ENCODE measurements around the gene FAM107B.

DNA sequence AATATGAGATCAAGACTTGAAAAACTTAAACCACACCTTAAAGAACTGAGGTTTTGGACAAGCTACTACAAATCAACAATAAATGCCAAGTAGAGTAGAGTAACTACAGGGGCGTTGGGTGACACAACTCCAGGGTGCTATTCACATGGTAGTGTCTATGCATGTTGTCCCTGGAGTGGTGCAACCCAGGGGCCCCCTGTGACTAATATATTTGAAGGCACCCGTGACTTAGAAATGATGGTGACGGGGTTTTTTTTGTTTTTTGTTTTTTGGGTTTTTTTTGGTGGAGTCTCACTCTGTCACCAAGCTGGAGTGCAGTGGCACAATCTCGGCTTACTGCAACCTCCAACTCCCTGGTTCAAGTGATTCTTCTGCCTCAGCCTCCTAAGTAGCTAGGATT, 106.9 kb downstream of the FAM107B start:
- TF ChIP-seq, protein P1, sequence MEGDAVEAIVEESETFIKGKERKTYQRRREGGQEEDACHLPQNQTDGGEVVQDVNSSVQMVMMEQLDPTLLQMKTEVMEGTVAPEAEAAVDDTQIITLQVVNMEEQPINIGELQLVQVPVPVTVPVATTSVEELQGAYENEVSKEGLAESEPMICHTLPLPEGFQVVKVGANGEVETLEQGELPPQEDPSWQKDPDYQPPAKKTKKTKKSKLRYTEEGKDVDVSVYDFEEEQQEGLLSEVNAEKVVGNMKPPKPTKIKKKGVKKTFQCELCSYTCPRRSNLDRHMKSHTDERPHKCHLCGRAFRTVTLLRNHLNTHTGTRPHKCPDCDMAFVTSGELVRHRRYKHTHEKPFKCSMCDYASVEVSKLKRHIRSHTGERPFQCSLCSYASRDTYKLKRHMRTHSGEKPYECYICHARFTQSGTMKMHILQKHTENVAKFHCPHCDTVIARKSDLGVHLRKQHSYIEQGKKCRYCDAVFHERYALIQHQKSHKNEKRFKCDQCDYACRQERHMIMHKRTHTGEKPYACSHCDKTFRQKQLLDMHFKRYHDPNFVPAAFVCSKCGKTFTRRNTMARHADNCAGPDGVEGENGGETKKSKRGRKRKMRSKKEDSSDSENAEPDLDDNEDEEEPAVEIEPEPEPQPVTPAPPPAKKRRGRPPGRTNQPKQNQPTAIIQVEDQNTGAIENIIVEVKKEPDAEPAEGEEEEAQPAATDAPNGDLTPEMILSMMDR (IDR thresholded peaks at IDR 0.05): no peak
- TF ChIP-seq POLR2A (IDR thresholded peaks at IDR 0.05): no peak

Data from adrenal gland (tissue), 5 donors.